HEK293 (cell line): Measurements from ENCODE around the gene NDUFS8.

Experiments used
- CTCF ChIA-PET: fragments of 350-600 bp; formaldehyde crosslinking; extraction: SDS; loops from one replicate; lab custom pipeline; 2021; ENCODE audit warnings: antibody characterized with exemption; lab: Yijun Ruan, JAX
- POLR2A ChIA-PET: fragments of 300-600 bp; formaldehyde crosslinking; extraction: SDS; loops from one replicate; lab custom pipeline; 2020; ENCODE audit warnings: antibody characterized with exemption, inconsistent platforms; lab: Yijun Ruan, JAX
- H3K27ac ChIP-seq: fragments of 200-500 bp; sonication (Bioruptor generic); 2 replicates; pipeline ENCODE4 v1.5.1; 2014; ENCODE audit warnings: low read depth, low read length, control low read depth, inconsistent platforms; ENCODE audit errors: extremely low read depth
- H3K36me3 ChIP-seq, 2 experiments: fragments of 200-500 bp in 1 of 2; sonication (Bioruptor generic) in 1 of 2; 1 replicate in 1 of 2; 2 replicates in 1 of 2; pipeline ENCODE4 v1.5.1; 2014 to 2017; ENCODE audit warnings: inconsistent platforms in 2 of 2, low read length in 2 of 2; ENCODE audit not compliant: control insufficient read depth in 2 of 2, insufficient read depth in 1 of 2
- H3K4me1 ChIP-seq: fragments of 200-500 bp; sonication (Bioruptor generic); 2 replicates; pipeline ENCODE4 v1.5.1; 2014; ENCODE audit warnings: mild to moderate bottlenecking, low read length, inconsistent platforms; ENCODE audit not compliant: control insufficient read depth, insufficient read depth
- H3K4me3 ChIP-seq: 2 replicates; pipeline ENCODE4 v1.5.1; 2011; ENCODE audit warnings: low read depth, mild to moderate bottlenecking, control low read depth, low read length, moderate library complexity
- H3K9me3 ChIP-seq: fragments of 200-500 bp; sonication (Bioruptor generic); 2 replicates; pipeline ENCODE4 v1.5.1; 2014; ENCODE audit warnings: low read depth, low read length, inconsistent platforms; ENCODE audit not compliant: control insufficient read depth, insufficient read depth
- GFI1B ChIP-seq: fragments of 450-650 bp; formaldehyde crosslinking; IDR thresholded peaks from 2 replicates; pipeline ENCODE4 v1.5.1; 2016; ENCODE audit warnings: missing biosample characterization, missing genetic modification characterization
- KLF1 ChIP-seq: fragments of 450-650 bp; formaldehyde crosslinking; IDR thresholded peaks from 2 replicates; pipeline ENCODE4 v1.5.1; 2016; ENCODE audit warnings: missing biosample characterization, missing genetic modification characterization
- KLF17 ChIP-seq: fragments of 450-650 bp; formaldehyde crosslinking; IDR thresholded peaks from 2 replicates; pipeline ENCODE4 v1.5.1; 2016; ENCODE audit warnings: missing biosample characterization, missing genetic modification characterization
- SALL2 ChIP-seq: fragments of 450-650 bp; formaldehyde crosslinking; IDR thresholded peaks from 2 replicates; pipeline ENCODE4 v1.5.0; 2017; ENCODE audit warnings: missing biosample characterization, mild to moderate bottlenecking, missing genetic modification characterization, borderline replicate concordance
- WT1 ChIP-seq: fragments of 450-650 bp; formaldehyde crosslinking; IDR thresholded peaks from 2 replicates; pipeline ENCODE4 v1.5.1; 2016; ENCODE audit warnings: missing biosample characterization, missing genetic modification characterization
- YY2 ChIP-seq: fragments of 450-650 bp; formaldehyde crosslinking; IDR thresholded peaks from 2 replicates; pipeline ENCODE4 v1.5.1; 2016; ENCODE audit warnings: missing biosample characterization, missing genetic modification characterization
- ZNF211 ChIP-seq: fragments of 450-650 bp; formaldehyde crosslinking; IDR thresholded peaks from 2 replicates; pipeline ENCODE4 v1.5.1; 2016; ENCODE audit warnings: low read depth, missing biosample characterization, missing genetic modification characterization
- ZNF664 ChIP-seq: fragments of 450-650 bp; formaldehyde crosslinking; IDR thresholded peaks from 2 replicates; pipeline ENCODE4 v1.5.1; 2016; ENCODE audit warnings: missing biosample characterization, missing genetic modification characterization
- ZNF830 ChIP-seq: fragments of 450-650 bp; IDR thresholded peaks from 2 replicates; pipeline ENCODE4 v1.5.0; 2018; ENCODE audit warnings: missing biosample characterization, missing genetic modification characterization, low read depth, mild to moderate bottlenecking, moderate library complexity
- ZSCAN23 ChIP-seq: fragments of 450-650 bp; formaldehyde crosslinking; IDR thresholded peaks from 2 replicates; pipeline ENCODE4 v1.5.1; 2016; ENCODE audit warnings: missing biosample characterization, missing genetic modification characterization
- TF ChIP-seq, protein P1 (sequence below): fragments of 450-650 bp; formaldehyde crosslinking; IDR thresholded peaks from 2 replicates; pipeline ENCODE4 v1.5.1; 2016; ENCODE audit warnings: missing biosample characterization, missing genetic modification characterization
- TF ChIP-seq, protein P2 (sequence below): fragments of 450-650 bp; formaldehyde crosslinking; IDR thresholded peaks from 2 replicates; pipeline ENCODE4 v1.5.1; 2017; ENCODE audit warnings: missing biosample characterization, missing genetic modification characterization

NDUFS8 gene

GRCh38 chr11:68013611-68014156 lies 16.8 kb upstream of the NDUFS8 start:
- Histone ChIP-seq H3K9me3 (no peaks in the 10 kb centered on the region), H3K4me1 (no peaks in the 10 kb centered on the region)
- TF ChIP-seq ZSCAN23 (tag by site-specific recombination) = no peak
- no peak for TF ChIP-seq SALL2 (tag by site-specific recombination)
- no peak for TF ChIP-seq ZNF211 (tag by site-specific recombination)
- TF ChIP-seq, all 188 proteins: peak for 0
- CTCF ChIA-PET = interaction anchor here (0.7 kb wide), 1 partner anchor 437 kb away, joined by 4 read pairs; no protein-coding TSS in a partner anchor
- no peak overlapping the region for H3K4me3 ChIP-seq
- no peak overlapping the region for H3K27ac ChIP-seq
- no peaks in the 10 kb centered on the region for H3K36me3 ChIP-seq
- POLR2A ChIA-PET = interaction anchor here (1.5 kb wide), 1 partner anchor 11 kb away, joined by 3 read pairs; no protein-coding TSS in a partner anchor

- no peaks in the 10 kb centered on the region for H3K9me3 ChIP-seq
- CTCF ChIA-PET = interaction anchor here (1.1 kb wide), 1 partner anchor 192 kb away, joined by 3 read pairs; no protein-coding TSS in a partner anchor
- H3K4me1 ChIP-seq = no peaks in the 10 kb centered on the region
- no peak overlapping the region for H3K27ac ChIP-seq
- TF ChIP-seq KLF17 (tag by site-specific recombination) (peak; percentile 56; the same call in 1 of the 2 replicates), KLF1 (tag by site-specific recombination) (0 out of 2 replicates have a peak, but pooled peaks have one; percentile 46)
- TF ChIP-seq, protein P1, sequence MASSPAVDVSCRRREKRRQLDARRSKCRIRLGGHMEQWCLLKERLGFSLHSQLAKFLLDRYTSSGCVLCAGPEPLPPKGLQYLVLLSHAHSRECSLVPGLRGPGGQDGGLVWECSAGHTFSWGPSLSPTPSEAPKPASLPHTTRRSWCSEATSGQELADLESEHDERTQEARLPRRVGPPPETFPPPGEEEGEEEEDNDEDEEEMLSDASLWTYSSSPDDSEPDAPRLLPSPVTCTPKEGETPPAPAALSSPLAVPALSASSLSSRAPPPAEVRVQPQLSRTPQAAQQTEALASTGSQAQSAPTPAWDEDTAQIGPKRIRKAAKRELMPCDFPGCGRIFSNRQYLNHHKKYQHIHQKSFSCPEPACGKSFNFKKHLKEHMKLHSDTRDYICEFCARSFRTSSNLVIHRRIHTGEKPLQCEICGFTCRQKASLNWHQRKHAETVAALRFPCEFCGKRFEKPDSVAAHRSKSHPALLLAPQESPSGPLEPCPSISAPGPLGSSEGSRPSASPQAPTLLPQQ = no peak
- TF ChIP-seq, all 188 proteins: peak for 2
- POLR2A ChIA-PET = no interaction called here
- Histone ChIP-seq H3K36me3 (no peaks in the 10 kb centered on the region), H3K4me3 (no peak overlapping the region)
These were observed 16.1 kb upstream of the NDUFS8 start for GRCh38 chr11:68014157-68014946.

- ChIA-PET POLR2A (no interaction called here), CTCF (interaction anchor here (1.1 kb wide), 1 partner anchor 192 kb away, joined by 3 read pairs; no protein-coding TSS in a partner anchor)
- H3K4me1 ChIP-seq = no peaks in the 10 kb centered on the region
- no peak overlapping the region for H3K4me3 ChIP-seq
- TF ChIP-seq ZNF830 (tag by site-specific recombination) (no peak), GFI1B (no peak)
- TF ChIP-seq, protein P2, sequence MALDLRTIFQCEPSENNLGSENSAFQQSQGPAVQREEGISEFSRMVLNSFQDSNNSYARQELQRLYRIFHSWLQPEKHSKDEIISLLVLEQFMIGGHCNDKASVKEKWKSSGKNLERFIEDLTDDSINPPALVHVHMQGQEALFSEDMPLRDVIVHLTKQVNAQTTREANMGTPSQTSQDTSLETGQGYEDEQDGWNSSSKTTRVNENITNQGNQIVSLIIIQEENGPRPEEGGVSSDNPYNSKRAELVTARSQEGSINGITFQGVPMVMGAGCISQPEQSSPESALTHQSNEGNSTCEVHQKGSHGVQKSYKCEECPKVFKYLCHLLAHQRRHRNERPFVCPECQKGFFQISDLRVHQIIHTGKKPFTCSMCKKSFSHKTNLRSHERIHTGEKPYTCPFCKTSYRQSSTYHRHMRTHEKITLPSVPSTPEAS = no peak
- H3K27ac ChIP-seq = no peak overlapping the region
- H3K9me3 ChIP-seq = no peaks in the 10 kb centered on the region
- no peaks in the 10 kb centered on the region for H3K36me3 ChIP-seq
These were observed 15.5 kb upstream of the NDUFS8 start for GRCh38 chr11:68014947-68015447.

- H3K9me3 ChIP-seq = no peaks in the 10 kb centered on the region
- CTCF ChIA-PET = no interaction called here
- TF ChIP-seq ZNF664 (0 out of 2 replicates have a peak, but pooled peaks have one; percentile 21), WT1 (tag by site-specific recombination) (no peak), YY2 (tag by site-specific recombination) (no peak)
- TF ChIP-seq, all 188 proteins: peak for 1
- H3K27ac ChIP-seq = no peak overlapping the region
- no peaks in the 10 kb centered on the region for H3K4me1 ChIP-seq
- POLR2A ChIA-PET = no interaction called here
- no peak overlapping the region for H3K4me3 ChIP-seq
- H3K36me3 ChIP-seq = no peaks in the 10 kb centered on the region
These were observed 15.0 kb upstream of the NDUFS8 start for GRCh38 chr11:68015467-68015866.
